GM18517 (cell line): ENCODE results near the gene GPAT3.
"Not testable (repeated sequence)": the region's sequence is repeated elsewhere in the genome, so short reads cannot be mapped to it uniquely, and the experiment has no call there.

ENCODE experiments used
- ATAC-seq: cut with Tn5 transposase; IDR thresholded peaks from one replicate; pipeline ENCODE4 v1.9.1; 2021; ENCODE audit warnings: mild to moderate bottlenecking, moderate library complexity; ENCODE audit not compliant: unreplicated experiment

GPAT3 gene

GRCh38 chr4:83535520-83536361, at the start of gene GPAT3:
TSS of gene GPAT3 (plus strand) at chr4:83536108. CDS start at chr4:83536623, 515 bp downstream.
- peak; percentile 74 for ATAC-seq

GRCh38 chr4:83486457-83487129, 49.3 kb upstream of the GPAT3 start:
- no peak for ATAC-seq

GRCh38 chr4:83489711-83490326, 46.1 kb upstream of the GPAT3 start:
- ATAC-seq: no peak

GRCh38 chr4:83490876-83491450, 44.9 kb upstream of the GPAT3 start:
- ATAC-seq: peak; percentile 75

- not testable (repeated sequence) for ATAC-seq
These were observed 39.6 kb upstream of the GPAT3 start for GRCh38 chr4:83496085-83496917.

GRCh38 chr4:83498187-83498586, 37.7 kb upstream of the GPAT3 start:
- no peak for ATAC-seq

- not testable (repeated sequence) for ATAC-seq
These were observed 34.2 kb upstream of the GPAT3 start for GRCh38 chr4:83501671-83502070.

- no peak for ATAC-seq
These were observed 31.9 kb upstream of the GPAT3 start for GRCh38 chr4:83503974-83504373.

- no peak for ATAC-seq
These were observed 31.4 kb upstream of the GPAT3 start for GRCh38 chr4:83504503-83504902.

GRCh38 chr4:83504996-83505395, 30.9 kb upstream of the GPAT3 start:
- no peak for ATAC-seq

- peak; percentile 45 for ATAC-seq
These were observed 26.7 kb upstream of the GPAT3 start for GRCh38 chr4:83509156-83509585.

- ATAC-seq: no peak
These were observed 25.5 kb upstream of the GPAT3 start for GRCh38 chr4:83510442-83510841.

- no peak for ATAC-seq
These were observed 19.7 kb upstream of the GPAT3 start for GRCh38 chr4:83516042-83516772.

GRCh38 chr4:83522239-83522638, 13.7 kb upstream of the GPAT3 start:
- ATAC-seq: no peak

GRCh38 chr4:83527671-83528070, 8.2 kb upstream of the GPAT3 start:
- ATAC-seq: no peak

- ATAC-seq: peak; percentile 12
These were observed 709 bp downstream of the GPAT3 start for GRCh38 chr4:83536362-83537272.

GRCh38 chr4:83542225-83542624, 6.3 kb downstream of the GPAT3 start:
- ATAC-seq: no peak

GRCh38 chr4:83546786-83547185, 10.9 kb downstream of the GPAT3 start:
- no peak for ATAC-seq
